SK-N-SH (cell line): ENCODE measurements around the gene MBD3.

ENCODE experiments used
- CTCF ChIP-seq: fragments of 200-600 bp; sonication (generic); IDR thresholded peaks from 2 replicates; pipeline ENCODE4 v1.6.1; 2017; ENCODE audit warnings: antibody characterized with exemption, mild to moderate bottlenecking, moderate library complexity
- FOXM1 ChIP-seq: IDR thresholded peaks from 2 replicates; pipeline ENCODE4 v1.4.0; 2012; ENCODE audit warnings: low read depth, mild to moderate bottlenecking
- GABPA ChIP-seq: IDR thresholded peaks from 2 replicates; pipeline ENCODE4 v1.4.0; 2012; ENCODE audit warnings: low read depth, mild to moderate bottlenecking
- JUND ChIP-seq: IDR thresholded peaks from 2 replicates; pipeline ENCODE4 v1.4.0; 2012
- MXI1 ChIP-seq: IDR thresholded peaks from 2 replicates; pipeline ENCODE4 v1.6.1; 2012; ENCODE audit warnings: mild to moderate bottlenecking, low read depth, low read length, improper control_type of control experiment
- POLR2AphosphoS5 ChIP-seq: IDR thresholded peaks from 2 replicates; pipeline ENCODE4 v1.6.1; 2012; ENCODE audit warnings: low read depth, low read length
- RAD21 ChIP-seq: IDR thresholded peaks from 2 replicates; pipeline ENCODE4 v1.6.1; 2012; ENCODE audit warnings: mild to moderate bottlenecking, low read length
- RFX5 ChIP-seq: IDR thresholded peaks from 2 replicates; pipeline ENCODE4 v1.6.1; 2012; ENCODE audit warnings: mild to moderate bottlenecking, improper control_type of control experiment, low read length
- SIN3A ChIP-seq: IDR thresholded peaks from 2 replicates; pipeline ENCODE4 v1.6.1; 2012; ENCODE audit warnings: low read depth, mild to moderate bottlenecking, low read length, moderate library complexity, borderline replicate concordance
- TAF1 ChIP-seq: IDR thresholded peaks from 2 replicates; pipeline ENCODE4 v1.6.1; 2012; ENCODE audit warnings: low read depth, mild to moderate bottlenecking, low read length, moderate library complexity, borderline replicate concordance
- USF1 ChIP-seq: IDR thresholded peaks from 2 replicates; pipeline ENCODE4 v1.4.0; 2012; ENCODE audit warnings: low read depth, borderline replicate concordance

- TF ChIP-seq CTCF (no peak), GABPA (no peak), SIN3A (peak; percentile 64), FOXM1 (no peak), TAF1 (peak; percentile 87; the same call in 1 of the 2 replicates), RFX5 (no peak), POLR2AphosphoS5 (peak; percentile 92), MXI1 (peak; percentile 85), USF1 (no peak), JUND (no peak), RAD21 (no peak)
Measured at GRCh38 chr19:1592024-1592754, 476 bp downstream of the MBD3 start.
